ENCODE measurements around the gene RAI14.
"Not testable (repeated sequence)": the region's sequence is repeated elsewhere in the genome, so short reads cannot be mapped to it uniquely, and the experiment has no call there.

Gene RAI14

DNA sequence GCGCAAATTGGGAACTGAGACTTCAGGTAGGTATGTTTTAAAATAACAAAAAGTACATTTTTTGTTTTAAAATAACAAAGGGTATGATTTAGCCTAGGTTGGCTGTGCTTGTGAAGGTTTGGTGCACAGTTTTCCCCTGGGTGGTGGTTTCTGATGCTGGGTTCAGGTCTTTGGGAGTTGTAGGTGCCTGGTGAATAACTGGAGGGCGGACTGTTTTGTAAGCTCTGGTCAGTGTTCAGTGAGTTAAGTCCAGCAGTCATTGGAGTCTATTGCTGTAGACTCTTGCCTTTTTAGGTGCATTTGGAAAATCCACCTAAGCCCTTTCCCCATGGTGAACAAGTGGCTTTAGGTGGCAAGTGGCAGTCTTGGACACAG, 43.9 kb downstream of the RAI14 start:
- intact Hi-C loops (cut with DNase I; ENCODE audit: low total_unique reads): no loop called here
- Histone ChIP-seq H3K27me3 (no peaks in the 10 kb centered on the region), H3K4me3 (no peak overlapping the region), H3K36me3 (no peaks in the 10 kb centered on the region), H3K9me3 (no peaks in the 10 kb centered on the region), H3K27ac (no peak overlapping the region), H3K4me1 (peaks cover 0 to 15% (median 8%) of the 10 kb centered on the region in 4 donors)
- no peak for DNase-seq
- TF ChIP-seq CTCF (IDR thresholded peaks at IDR 0.05): no peak

- peaks cover 0 to 11% (median 4%) of the 10 kb centered on the region in 4 donors for H3K4me1 ChIP-seq
- H3K36me3 ChIP-seq; intact Hi-C loops (cut with DNase I; ENCODE audit: low total_unique reads); DNase-seq; H3K9me3 ChIP-seq; H3K4me3 ChIP-seq; H3K27ac ChIP-seq; H3K27me3 ChIP-seq: not testable (repeated sequence)
Observed at GRCh38 chr5:34701442-34701841, 45.3 kb downstream of the RAI14 start.

DNA sequence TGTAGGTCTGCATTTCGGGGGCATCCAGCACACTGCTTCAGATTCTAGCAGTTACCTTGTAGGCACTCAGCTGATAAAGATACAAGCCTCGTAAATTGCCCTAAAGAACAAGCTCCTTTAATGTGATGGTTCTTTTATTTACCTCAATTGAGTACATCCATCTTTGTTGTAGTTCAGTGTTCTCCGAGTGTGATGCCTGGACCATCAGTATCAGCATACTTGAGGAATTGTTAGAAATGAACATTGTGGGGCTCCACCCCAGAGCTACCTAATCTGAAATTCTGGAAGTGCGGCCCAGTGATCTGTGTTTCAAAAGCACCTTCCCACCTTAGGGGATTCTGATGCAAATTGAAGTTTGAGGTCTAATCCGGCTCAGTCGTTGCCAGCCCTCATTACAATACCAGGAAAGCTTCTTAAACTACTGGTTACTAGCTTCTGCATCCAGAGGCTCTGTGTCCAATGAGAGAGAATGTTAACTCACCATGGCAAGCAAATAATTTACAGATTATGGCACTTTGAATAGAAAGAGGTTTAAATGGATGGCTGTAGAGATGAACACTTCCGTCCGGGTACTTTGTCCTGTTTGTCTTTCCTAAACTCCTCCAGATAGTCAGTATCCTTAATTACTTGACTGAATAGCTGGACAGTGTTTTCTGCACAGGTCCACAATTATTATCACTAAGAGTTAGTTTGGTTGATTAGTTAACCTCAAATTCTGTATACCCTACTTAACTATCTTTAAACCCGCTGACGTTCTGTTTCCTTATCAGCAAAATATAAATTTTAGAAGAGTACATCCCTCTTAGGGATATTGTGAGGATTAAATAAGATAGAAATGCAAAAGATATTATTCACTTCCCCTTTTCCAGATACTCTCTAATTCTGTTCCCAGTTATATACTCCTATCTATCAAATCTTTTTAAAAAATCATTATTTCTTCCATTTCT, 47.9 kb downstream of the RAI14 start:
- intact Hi-C loops (cut with DNase I; ENCODE audit: low total_unique reads): no loop called here
- H3K4me1 ChIP-seq: peaks cover 0 to 28% (median 11%) of the 10 kb centered on the region in 4 donors
- DNase-seq: no peak

DNA sequence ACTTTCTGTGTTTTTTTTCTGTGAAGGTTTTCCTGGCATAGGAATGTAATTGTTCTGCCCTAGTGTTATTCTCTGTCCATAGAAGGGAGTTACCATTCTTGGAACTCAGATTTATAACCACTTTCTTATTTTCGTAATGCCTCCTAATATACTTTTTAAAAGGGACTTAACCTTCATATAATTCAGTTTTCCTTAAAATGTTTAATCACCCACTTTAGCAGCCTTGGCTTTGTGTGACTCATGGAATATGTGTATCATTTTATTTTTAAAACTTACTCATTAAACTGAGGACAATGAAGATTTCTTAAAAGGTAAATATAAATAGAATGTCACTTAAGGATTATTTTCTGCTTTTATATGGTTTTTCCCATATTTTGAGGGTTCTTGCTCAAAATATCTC, 50.0 kb downstream of the RAI14 start:
- no peak overlapping the region for H3K4me3 ChIP-seq
- no peaks in the 10 kb centered on the region for H3K9me3 ChIP-seq
- no peaks in the 10 kb centered on the region for H3K27me3 ChIP-seq
- no peak for TF ChIP-seq CTCF (IDR thresholded peaks at IDR 0.05)
- intact Hi-C loops (cut with DNase I; ENCODE audit: low total_unique reads): no loop called here
- DNase-seq: no peak
- peak overlapping the region; percentile 52 to 59 for H3K27ac ChIP-seq
- no peaks in the 10 kb centered on the region for H3K36me3 ChIP-seq
- H3K4me1 ChIP-seq: peaks cover 0 to 46% (median 19%) of the 10 kb centered on the region in 4 donors

More for the DNA sequence above, 47.9 kb downstream of the RAI14 start:
- Histone ChIP-seq H3K27me3 (no peaks in the 10 kb centered on the region), H3K4me3 (no peak overlapping the region), H3K27ac (peak overlapping the region in 1 of 2 donors; percentile 7), H3K9me3 (no peaks in the 10 kb centered on the region), H3K36me3 (no peaks in the 10 kb centered on the region)
- TF ChIP-seq CTCF (IDR thresholded peaks at IDR 0.05): no peak

- no peak for DNase-seq
- H3K9me3 ChIP-seq: no peaks in the 10 kb centered on the region
- TF ChIP-seq CTCF (IDR thresholded peaks at IDR 0.05): no peak
- no peaks in the 10 kb centered on the region for H3K27me3 ChIP-seq
- no peaks in the 10 kb centered on the region for H3K36me3 ChIP-seq
- H3K4me3 ChIP-seq: no peak overlapping the region
- H3K27ac ChIP-seq: peak overlapping the region; percentile 52 to 59
- H3K4me1 ChIP-seq: peaks cover 0 to 46% (median 19%) of the 10 kb centered on the region in 4 donors
- intact Hi-C loops (cut with DNase I; ENCODE audit: low total_unique reads): no loop called here
Observed at GRCh38 chr5:34707451-34708107, 51.5 kb downstream of the RAI14 start.

- TF ChIP-seq CTCF (IDR thresholded peaks at IDR 0.05): no peak
- H3K4me3 ChIP-seq: no peak overlapping the region
- DNase-seq: no peak
- no peaks in the 10 kb centered on the region for H3K27me3 ChIP-seq
- intact Hi-C loops (cut with DNase I; ENCODE audit: low total_unique reads): no loop called here
- H3K4me1 ChIP-seq: peaks cover 0 to 46% (median 19%) of the 10 kb centered on the region in 4 donors
- H3K9me3 ChIP-seq: no peaks in the 10 kb centered on the region
- H3K27ac ChIP-seq: peak overlapping the region in 1 of 2 donors; percentile 47
- H3K36me3 ChIP-seq: no peaks in the 10 kb centered on the region
Observed at GRCh38 chr5:34708777-34709176, 52.6 kb downstream of the RAI14 start.

Measured in tibial artery (tissue), 4 donors.